ENCODE data around the gene SGK1.

DNA sequence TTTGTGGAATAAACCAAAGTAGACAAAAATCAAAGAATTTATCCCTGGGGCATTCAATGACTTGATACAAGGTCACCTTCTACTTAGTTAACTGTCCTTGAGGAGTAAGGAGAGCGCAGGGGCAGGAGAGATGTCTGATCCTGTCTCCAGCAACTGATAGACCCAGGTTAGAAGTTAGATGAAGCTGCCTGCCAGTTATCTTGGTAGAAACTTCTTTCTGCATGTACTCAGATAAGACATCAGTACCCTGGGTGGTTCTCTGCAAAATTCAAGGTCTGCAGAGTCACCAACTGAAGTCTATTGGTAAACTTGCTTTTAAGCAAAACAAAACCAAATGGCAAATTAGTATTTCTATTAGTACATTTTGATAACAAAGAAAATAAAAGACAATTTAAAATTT, 2.7 kb downstream of the SGK1 start:
- no peak for TF ChIP-seq POLR2A (IDR thresholded peaks at IDR 0.05)
- TF ChIP-seq, protein P1, sequence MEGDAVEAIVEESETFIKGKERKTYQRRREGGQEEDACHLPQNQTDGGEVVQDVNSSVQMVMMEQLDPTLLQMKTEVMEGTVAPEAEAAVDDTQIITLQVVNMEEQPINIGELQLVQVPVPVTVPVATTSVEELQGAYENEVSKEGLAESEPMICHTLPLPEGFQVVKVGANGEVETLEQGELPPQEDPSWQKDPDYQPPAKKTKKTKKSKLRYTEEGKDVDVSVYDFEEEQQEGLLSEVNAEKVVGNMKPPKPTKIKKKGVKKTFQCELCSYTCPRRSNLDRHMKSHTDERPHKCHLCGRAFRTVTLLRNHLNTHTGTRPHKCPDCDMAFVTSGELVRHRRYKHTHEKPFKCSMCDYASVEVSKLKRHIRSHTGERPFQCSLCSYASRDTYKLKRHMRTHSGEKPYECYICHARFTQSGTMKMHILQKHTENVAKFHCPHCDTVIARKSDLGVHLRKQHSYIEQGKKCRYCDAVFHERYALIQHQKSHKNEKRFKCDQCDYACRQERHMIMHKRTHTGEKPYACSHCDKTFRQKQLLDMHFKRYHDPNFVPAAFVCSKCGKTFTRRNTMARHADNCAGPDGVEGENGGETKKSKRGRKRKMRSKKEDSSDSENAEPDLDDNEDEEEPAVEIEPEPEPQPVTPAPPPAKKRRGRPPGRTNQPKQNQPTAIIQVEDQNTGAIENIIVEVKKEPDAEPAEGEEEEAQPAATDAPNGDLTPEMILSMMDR (IDR thresholded peaks at IDR 0.05), result no peak

Data from sigmoid colon (tissue), 3 donors.